Activated T-cell treated with anti-CD3 and anti-CD28 coated beads, Interleukin-2, amount 50 U/mL, for 48 hours (primary cell): ENCODE measurements around the gene TRIM28.
"Not testable (repeated sequence)": the region's sequence is repeated elsewhere in the genome, so short reads cannot be mapped to it uniquely, and the experiment has no call there.

Source experiments
- DNase-seq, 2 experiments: peaks; one replicate each; pipeline ENCODE4 v3.0.0-alpha.2; 2020

TRIM28 gene

DNA sequence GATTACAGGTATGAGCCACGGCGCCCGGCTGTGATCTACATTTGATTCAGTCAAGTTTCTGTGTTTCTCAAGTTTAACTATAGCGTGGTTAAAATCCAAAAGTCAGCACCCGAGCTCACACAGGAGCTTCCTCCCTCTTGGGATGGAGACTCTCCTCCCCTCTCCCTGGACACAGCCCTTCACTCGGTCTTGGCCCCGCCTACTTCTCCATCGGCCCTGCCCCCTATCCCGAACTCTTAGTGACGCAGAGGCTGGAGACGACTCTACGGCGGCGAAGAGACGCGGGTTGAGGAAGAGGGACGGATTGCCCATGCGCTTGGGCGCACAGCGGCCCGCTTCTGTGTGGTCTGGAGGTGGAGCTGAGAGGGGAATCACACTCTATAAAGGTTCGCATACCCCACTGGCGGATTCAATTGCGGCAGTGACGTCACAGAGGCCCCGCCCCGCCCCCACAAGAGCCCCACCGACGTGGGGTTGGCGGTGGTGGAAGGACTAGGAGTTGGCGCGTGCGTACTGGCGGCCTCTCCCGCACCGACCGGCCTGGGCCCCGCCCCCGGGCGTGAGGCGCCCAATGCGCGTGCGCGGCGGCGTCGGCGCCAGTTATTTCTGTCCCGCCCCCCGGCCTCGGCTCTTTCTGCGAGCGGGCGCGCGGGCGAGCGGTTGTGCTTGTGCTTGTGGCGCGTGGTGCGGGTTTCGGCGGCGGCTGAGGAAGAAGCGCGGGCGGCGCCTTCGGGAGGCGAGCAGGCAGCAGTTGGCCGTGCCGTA lies at the start of gene TRIM28:
TRIM28 (plus strand) TSS at position 239 of the 765 bp plus-strand sequence. CDS start 694 bp downstream, outside the sequence.
- DNase-seq: peak; percentile 100

- no peak for DNase-seq
Measured at GRCh38 chr19:58497634-58498170, 46.2 kb upstream of the TRIM28 start.

- no peak for DNase-seq
Measured at GRCh38 chr19:58498316-58499020, 45.4 kb upstream of the TRIM28 start.

GRCh38 chr19:58499021-58499927 lies 44.6 kb upstream of the TRIM28 start:
- DNase-seq: peak; percentile 99 to 100

DNA sequence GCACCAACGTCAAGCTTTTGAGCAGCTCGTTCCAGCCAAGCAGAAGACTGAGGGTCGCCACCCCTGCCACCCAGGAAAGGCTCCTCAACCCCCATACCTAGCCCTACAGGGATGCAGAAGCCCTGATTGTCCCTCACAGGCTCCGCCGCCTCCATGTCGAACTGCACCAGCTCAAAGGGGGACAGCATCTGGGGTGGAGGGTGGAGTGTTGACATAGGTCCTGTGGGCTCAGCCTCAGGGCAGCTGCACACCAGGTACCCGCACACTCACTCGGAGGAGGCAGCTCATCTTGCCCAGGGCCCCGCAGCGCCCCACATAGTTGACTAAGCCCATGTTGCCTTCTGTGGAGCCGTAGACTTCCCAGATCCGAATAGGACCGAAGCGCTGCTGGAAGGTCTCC lies 43.6 kb upstream of the TRIM28 start:
- no peak for DNase-seq

DNA sequence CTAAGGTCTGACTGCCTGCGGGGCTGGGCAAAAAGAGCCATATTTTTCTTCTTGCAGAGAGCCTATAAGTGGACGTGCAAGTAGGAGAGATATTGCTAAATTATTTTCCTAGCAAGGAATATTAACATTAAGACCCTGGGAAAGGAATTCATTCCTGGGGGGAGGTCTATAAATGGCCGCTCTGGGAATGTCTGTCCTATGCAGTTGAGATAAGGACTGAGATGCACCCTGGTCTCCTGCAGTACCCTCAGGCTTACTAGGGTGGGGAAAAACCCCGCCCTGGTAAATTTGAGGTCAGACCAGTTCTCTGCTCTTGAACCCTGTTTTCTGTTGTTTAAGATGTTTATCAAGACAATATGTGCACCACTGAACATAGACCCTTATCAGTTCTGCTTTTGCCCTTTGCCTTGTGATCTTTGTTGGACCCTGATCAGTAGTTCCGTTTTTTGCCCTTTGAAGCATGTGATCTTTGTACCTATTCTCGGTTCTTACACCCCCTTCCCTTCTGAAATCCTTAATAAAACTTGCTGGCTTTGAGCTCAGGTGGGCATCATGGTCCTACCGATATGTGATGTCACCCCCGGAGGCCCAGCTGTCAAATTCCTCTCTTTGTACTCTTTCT lies 36.2 kb upstream of the TRIM28 start:
- DNase-seq: not testable (repeated sequence)

DNA sequence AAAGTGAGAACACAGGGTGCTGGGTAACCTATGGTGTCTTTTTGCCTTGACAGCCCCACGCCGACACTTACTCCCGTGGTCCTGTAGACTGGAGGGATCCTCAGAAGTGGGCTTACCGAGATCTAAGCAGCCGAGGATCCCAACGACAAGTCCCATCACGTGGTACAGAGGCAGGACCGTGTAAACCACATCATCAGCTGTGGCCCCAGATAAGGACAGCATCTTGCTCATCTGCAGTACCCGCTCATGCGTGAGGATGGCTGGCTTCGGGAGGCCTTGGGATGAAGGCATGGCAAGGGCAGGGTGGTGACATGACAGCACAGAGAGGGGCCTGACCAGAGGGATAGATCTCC lies 34.2 kb upstream of the TRIM28 start:
- DNase-seq: no peak

GRCh38 chr19:58510084-58510862 lies 33.6 kb upstream of the TRIM28 start:
- DNase-seq: no peak

DNA sequence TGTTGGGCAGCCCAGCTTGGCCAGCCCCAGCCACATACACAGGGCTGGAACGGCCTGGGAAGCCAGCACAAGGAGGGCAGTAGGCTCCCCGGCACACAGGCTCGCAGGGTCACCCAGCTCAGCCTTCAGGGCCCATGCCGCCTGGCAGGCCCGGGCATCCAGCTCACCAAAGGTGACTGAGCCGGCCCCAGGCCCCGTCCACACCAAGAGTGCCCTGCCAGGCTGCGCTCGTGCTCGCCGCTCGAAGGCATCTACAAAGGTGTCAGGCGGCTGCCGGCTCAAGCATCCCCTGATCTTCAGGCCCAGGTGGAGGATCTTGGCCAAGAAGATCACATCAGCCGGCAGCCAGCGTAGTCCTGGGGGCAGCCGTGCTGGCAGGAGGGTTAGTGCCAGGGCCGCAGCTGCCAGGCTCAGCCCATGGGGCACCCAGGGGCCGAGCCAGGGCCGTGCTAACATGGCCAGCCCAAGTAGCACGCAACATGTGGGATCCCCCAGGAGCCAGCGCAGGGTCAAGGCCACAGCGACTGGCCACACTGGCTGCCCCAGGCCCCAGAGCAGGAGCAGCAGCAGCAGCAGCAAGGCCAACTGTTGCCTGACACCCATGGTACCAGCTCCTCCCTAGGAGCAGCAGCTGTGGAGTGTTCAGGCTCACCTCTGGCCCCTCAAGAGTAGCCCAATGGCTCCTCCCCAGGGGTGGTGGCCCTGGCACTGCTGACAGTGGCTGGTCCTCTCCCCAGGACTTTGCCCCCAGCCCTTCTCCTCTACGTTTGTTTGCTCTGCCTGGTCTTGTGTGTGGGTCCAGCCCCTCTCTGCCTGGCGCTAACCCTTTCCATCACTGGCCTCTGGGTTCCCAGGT lies 32.3 kb upstream of the TRIM28 start, which contains the start of gene SLC27A5:
SLC27A5 (minus strand) TSS at position 640 of the 856 bp plus-strand sequence; CDS start at position 603, 37 bp downstream.
- no peak for DNase-seq

DNA sequence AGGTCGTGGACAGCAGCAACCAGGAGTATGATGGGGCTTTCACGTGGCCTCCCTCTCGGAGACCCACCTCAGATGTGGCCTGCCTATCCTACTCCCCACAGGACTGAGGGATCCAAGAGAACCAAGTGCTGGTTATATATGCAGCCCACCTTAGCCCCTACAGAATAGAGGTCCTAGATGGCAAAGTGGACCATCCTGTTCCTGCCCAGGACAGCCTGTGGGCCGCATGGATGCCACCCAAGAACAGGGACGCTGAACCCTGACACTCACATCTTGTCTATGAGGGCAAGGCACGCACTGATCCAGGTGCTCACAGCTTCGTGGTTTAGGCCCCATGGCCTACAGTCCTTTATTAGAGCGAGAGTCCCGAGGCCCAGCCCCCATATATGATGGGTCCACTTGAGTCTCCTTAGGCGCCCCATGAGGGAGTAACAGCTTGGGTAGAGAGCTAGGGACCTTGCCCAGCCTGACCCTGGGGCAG lies 30.6 kb upstream of the TRIM28 start:
- no peak for DNase-seq

DNA sequence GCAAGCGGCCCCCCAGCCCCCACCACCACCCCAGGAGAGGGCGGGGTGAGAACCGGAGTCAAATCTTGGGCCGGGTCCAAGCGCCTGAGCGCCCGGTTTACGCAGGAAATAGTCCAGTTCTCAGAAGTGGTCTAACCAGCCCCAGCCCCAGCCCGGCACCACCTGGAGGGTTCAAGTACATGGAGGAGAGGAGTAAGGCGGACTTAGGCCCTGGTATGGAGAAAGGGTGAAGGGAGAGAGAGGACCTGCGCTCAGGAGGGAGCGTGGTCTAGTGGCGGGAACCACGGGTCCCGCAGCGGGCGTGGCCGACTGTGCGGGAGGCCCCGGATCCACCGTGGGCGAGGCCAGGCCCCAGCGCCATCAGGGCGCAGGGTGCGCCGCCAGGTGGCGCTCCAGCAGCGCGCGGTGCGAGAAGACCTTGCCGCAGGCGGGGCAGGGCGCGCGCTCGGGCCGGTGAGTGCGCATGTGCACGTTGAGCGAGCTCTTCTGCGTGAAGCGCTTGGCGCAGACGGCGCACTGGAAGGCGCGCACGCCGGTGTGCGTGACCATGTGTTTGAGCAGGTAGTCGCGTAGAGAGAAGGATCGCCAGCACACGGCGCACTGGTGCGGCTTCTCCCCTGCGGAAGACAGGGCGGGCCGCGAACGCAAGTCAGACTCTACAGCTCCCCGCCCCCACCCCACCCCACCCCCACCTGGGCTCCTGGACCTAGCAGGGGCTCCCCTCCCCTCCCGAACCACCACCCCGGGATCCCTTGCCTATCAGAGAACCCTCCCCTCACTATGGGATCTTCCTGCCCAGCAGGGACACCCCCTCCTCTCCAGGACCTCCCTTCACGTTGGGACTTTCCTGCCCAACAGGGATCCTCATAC lies 29.9 kb upstream of the TRIM28 start:
- peak; percentile 98 for DNase-seq

GRCh38 chr19:58514564-58515022 lies 29.3 kb upstream of the TRIM28 start:
- no peak for DNase-seq

GRCh38 chr19:58515259-58515658 lies 28.6 kb upstream of the TRIM28 start:
- no peak for DNase-seq

GRCh38 chr19:58516246-58516836 lies 27.5 kb upstream of the TRIM28 start:
- DNase-seq: no peak

DNA sequence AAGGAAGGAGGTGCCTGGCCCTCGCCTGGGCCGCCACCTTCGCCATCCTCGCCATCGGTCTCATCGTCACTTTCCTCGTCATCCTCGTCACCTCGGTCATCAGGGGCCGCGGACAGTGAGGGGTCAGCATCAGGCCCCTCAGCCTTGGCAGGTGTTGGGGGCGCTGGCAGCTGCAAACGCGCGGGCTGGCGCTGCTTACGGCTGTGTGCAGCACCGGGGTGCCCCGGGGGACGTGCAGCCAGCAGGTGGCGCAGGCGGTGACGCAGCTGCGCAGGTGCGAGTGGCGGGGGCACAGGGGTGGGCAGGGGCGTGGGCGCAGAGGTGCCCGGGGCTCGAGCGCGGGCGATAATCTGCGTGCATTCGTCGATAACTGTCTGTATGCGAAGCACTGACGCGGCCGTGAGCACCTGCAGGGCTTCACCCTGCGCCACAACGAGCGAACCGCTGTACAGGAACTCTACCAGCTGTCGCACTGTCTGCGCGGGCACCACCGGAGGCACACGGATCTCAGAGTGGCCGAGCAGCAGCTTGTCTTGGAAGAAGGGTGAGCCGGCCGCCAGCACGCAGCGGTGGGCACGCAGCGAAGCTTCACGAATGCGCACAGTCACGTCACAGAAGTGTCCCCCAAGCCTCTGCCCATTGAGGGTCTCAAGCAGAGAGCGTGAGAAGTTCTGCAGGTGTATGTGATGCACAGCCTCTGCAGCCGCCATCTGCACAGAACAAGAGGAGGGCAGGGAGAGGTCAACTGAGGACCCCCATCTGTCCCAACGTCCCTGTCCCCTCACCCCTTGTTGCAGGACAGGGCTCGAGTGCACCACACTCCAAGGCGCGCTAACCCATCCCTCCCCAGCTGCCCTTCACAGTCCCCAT lies 26.7 kb upstream of the TRIM28 start:
- DNase-seq: peak in 1 of 2 experiments; percentile 32

DNA sequence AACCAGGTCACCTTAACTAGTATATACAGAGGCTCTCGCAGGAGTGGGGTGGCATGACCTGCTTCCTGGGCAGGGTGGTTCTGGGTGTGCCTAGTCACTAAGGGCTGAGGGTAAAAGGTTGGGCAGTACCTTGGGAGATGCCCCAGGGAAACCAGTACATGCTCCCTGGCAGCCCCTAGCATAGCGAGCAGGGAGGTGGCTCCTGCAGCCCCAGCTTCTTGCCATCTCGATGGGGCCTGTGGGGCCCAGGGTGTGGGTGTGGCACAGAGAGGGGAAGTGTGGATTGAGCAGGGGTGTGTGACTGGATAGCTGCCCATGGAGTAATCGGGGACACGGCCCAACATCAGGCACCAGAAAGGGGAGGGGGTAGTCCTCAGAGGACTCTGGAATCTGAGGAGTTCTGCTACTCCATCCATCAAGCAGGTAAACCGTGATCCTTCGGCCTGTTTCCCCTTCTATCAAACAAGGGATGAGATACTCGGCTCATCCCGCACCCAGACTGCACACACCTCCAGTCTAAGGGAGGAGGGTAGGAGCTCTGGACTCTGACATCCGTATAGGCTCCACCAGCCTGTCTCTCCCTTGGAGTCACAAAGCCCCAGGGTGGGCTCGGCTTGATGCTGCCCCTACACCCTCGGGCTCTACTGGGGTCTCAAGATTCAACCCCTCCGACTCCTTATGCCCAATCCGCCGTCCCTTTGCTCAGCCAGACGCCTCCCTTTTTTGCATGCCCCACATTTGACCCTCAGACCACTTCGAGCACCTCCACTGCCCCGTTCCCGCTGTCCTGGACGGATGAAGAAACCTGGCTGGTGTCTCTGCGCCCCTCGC lies 25.4 kb upstream of the TRIM28 start:
- peak in 1 of 2 experiments; percentile 46 for DNase-seq

DNA sequence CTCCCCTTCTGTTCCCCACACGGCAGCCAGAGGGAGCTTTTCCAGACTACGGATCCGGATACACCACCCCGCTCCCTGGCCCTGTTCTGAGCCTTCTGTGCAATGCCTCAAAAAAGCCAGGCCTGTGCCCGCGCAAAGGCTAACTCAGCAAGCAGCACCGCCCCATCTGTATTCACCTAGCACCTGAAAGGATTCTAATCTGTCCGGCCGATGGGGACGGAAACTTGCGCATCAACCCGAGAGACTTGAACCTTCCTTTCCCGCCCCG lies 24.8 kb upstream of the TRIM28 start:
- peak; percentile 71 to 73 for DNase-seq
